DMS53 treated with DMSO at 0.1 percent for 48 hours (cell line): ENCODE measurements around the gene SERINC5.

Experiments
- DNase-seq: peaks from one replicate; lab custom pipeline; 2025; ENCODE audit not compliant: unreplicated experiment; lab: John Stamatoyannopoulos, UW

Gene SERINC5

DNA sequence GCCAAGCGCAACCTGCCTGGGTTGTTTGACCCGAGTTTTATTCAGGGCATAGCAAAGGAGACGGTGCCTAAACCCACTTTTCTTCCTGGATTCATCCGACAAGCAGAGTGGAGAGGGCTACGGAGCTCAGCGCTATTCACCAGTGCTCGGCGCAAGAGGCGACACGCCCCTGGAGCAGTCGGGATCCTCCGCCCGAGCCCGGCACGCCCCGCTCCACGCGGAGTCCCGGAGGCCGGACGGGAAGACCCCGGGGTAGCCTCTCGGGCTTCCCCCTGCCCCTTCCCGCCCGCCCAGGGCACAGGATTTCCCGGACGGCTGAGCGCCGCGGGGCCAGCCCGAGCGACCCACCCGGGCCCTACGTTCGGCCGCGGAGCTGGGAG is 427 bp downstream of the SERINC5 start:
- peak; percentile 54 for DNase-seq

DNA sequence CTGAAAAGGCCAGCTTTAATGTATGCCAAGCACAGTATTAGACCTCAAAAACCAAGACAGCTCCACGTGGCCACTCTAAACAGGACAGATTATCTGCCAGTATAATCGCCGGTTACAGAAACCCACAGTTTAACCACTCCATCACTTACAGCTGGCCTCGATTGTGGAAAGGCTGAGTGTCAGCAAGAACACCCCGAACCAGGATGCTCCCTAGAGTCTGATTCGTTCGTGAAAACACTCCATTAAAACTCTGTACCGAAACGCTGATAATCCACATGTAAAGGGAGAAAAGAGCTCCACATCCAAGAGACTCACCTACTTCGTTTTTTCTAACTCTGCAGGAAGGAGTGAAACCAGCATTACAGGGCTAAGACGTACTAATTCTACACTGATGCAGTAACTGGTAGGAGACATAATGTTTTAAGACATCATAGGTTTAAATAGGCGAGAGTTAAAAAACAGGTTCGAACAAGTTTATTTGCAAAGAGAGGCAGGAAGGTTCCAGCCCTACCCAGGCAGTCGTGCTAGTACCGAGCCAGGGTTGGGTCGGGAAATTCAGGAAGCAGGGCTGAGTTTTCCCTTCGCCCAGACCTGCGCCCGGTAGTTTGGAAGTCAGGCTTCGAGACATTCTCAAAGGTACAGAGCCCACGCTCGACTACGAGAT is 949 bp downstream of the SERINC5 start:
- DNase-seq: no peak

DNA sequence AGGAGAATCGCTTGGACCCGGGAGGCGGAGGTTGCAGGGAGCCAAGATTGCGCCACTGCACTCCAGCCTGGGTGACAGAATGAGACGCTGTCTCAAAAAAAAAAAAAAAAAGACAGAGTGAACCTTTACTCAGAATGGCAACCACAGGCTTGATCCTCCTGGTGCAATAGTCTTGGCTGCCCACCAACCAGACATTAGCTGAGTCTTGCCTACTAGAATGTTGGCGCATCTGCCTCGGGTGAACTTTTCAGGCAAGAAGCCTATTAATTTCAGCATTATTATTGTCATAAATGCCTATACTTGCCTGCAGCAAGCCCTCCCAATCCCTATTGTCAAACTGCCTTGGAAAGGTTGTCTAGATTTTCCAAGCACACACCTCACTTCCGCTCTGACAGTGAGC is 4.2 kb downstream of the SERINC5 start:
- DNase-seq: no peak

DNA sequence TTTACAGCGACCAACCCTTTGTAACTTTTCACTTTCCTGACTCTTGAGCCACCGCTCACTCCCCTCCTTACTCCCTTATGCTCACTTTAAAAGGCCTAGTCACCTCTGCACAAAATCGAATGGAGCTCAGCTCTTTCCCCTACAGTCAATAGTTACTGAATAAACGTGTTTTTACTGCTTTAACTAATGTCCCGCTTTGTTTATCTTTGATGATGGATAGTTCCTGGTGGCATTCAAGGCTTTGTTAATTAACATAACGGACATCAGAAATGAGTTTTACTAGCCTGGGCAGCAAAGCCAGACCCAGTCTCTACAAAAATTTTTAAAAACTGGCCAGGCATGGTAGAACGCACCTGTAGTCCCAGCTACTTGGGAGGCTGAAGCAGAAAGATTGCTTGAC is 5.0 kb downstream of the SERINC5 start:
- no peak for DNase-seq

DNA sequence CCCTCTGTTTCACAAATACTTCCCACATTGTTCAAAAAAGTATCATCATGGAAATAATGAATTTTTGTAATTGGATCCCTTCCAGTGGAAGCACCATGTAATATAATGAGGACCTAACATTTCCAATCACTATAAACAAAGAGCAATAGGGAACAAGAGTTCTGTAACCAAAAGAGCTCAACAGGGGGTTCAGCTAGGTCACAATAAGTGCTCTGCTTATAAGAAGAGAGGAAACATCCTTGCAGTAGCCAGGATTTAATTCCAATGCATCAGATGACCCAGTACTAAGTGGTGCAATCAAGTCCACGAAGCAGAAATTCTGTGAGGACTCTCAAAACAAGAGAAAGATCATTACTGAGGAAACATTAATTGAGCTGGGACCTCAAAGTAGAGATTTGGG is 5.9 kb downstream of the SERINC5 start:
- DNase-seq: no peak

DNA sequence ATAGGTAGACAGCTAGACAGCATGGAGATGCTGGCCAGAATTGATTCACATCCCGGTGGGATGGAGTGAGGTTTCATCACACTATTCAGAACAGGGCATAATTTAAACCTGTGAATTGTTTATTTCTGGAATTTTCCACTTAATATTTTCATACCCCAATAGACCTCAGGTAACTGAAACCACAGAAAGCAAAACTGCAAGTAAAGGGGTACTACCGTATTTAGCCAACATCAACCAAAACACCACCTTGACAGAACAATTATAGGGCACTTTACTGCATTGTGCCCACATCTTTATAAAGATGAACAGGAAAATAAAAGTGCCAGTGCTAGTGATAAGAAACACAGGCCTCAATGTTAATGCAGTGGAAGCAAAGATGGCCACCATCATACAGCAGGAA is 7.5 kb downstream of the SERINC5 start:
- DNase-seq: no peak

DNA sequence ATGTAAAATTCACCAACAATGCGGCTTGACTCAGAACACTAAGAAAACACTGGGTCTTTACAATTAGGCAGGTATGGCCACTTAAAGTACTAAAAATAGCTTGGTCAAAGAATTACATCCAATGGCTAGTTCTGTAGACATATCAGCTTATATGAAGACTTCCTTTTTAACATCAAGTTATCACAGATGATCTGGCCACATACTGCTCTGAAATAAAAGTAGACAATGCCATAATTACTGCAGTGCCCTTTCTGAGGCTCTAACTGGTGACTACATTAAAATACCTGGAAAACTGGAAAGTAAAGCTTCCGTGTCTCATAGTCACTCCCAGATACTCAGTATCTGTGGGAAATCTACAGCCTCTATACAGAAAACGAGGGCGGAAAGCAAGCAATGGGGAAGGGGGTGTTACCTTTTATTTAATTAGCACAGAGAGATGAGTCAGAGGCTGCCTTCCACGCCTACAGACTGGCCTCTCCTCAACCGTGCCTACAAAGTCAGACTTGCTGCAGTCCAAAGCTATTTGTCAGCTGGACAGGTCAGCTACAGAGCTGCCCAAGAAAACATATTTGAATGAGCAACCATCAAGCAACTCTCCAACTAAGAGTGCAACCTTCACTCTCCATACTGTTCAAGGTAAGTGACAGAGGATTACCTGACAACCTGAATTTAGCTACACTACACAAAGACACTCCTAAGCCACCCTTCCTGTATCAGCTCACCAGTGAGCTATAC is 8.7 kb downstream of the SERINC5 start:
- DNase-seq: peak; percentile 64

DNA sequence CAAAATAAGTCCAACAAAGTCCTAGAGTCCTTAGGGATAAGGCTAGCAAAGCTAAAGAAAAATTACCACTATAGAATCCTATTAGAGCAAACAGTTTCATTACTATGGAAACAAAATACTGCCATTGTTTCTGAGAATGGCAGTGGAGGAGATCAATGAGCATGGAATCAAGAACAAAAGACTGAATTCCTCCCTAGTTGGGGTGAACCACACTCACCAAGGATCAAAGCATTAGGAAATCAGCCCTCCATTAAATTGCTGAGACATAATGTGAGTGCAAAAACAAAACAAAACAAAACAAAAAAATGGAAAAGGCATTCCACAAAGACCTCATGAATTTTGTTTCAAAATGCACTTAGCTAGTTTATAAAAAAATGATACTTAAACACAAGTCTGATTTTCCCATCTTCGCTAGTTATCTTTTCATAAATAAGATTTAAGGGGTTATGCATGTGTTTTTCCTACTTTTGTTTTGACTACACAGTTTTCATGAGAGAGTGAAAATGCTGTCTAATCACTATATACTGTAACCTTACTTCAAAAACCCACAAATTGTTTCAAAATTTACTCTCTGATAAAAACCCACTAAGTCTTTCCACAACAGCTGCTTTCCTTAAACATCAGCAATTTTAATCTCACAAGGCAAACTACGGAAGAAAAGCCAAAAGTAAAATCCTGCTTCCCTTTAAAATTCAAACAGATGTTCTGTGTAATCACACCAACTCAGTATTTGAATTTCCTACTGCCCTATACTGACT is 9.7 kb downstream of the SERINC5 start:
- no peak for DNase-seq

DNA sequence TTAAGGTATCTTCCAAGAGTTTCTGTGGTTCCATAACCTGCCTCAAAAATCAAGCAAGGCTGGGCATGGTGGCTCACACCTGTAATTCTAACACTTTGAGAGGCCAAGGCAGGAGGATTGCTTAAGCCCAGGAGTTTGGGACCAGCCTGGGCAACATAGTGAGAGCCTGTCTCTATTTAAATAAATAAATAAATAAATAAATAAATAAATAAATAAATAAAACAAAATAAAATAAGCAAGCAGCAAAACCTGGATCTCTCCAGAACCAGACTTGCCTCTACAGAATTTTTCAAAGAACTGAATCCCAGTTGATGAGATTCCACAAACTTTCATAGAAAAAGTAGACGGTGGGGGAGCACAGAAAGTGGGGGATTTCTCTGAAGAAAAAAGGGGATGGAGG is 12.3 kb downstream of the SERINC5 start:
- DNase-seq: no peak

DNA sequence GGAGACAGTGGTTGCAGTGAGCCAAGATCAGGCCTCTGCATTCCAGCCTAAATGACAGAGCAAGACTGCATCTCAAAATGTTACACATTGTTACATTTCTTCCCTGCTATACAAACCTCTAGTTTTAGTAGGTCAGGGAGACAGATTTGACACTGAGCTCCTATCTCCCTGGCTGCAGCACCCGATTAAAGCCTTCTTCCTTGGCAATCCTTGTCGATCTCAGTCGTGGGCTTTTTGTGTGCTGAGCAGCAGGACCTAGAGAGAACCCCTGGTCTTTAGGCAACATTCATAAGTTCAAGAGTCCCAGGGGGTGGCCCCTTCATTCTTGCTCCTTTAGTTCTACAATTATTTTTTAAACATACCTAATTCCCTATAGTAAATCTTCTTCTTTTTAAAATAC is 13.0 kb downstream of the SERINC5 start:
- no peak for DNase-seq

DNA sequence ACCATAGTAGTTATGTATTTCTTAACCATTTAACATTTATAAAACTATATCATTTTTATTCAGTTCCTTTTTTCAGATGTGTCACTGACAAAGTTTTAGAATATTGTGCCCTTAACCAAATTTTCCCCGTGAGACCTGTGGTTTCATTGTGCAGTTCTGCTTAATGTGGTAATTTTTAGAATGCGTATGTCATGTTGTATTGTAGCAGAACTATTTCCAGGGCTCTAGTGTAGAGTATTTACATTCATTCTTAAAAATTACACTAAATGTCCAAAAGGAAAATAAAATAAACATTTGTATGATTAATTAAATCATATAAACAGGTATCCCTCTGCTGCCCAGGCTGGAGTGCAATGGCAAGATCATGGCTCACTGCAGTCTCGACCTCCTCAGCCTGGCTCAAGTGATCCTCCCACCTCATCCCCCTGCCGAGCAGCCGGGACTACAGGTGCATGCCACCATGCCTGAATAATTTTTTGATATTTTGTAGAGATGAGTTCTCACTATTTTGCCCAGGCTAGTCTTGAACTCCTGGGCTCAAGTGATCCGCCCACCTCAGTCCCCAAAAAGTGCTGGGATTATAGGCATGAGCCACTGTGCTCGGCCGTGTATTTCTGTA is 15.4 kb downstream of the SERINC5 start:
- no peak for DNase-seq

DNA sequence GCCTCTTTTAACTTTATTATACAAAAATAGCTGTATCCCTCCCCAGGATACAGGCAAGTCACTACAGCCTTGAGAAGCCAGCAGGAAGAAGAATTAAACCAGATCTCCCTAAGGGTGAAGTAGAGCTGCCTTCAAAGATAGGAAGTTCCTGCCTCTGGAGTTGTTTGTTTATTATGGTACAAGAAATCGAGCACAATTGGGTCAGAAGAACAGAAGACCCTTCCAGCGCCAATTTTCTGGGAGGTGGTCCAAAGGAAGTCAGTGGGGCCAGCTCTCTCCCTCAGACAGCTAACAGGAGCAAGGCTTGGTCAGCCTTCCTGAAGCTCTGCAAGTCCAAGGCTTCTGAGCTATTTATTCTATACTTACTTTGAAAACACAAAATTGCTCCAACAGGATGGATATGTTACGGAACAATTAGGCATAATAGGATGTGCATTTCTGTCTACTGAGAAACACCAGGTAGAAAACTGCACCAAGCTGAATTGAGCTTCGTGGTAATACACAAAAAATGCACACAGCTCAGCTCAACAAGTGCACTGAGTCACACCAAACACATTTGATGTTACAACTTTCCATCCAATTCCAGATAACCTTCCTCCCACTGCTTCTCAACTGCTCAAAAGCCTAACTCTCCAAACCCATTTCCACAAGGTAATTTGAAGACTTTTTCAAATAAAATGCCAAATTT is 16.0 kb downstream of the SERINC5 start:
- no peak for DNase-seq

DNA sequence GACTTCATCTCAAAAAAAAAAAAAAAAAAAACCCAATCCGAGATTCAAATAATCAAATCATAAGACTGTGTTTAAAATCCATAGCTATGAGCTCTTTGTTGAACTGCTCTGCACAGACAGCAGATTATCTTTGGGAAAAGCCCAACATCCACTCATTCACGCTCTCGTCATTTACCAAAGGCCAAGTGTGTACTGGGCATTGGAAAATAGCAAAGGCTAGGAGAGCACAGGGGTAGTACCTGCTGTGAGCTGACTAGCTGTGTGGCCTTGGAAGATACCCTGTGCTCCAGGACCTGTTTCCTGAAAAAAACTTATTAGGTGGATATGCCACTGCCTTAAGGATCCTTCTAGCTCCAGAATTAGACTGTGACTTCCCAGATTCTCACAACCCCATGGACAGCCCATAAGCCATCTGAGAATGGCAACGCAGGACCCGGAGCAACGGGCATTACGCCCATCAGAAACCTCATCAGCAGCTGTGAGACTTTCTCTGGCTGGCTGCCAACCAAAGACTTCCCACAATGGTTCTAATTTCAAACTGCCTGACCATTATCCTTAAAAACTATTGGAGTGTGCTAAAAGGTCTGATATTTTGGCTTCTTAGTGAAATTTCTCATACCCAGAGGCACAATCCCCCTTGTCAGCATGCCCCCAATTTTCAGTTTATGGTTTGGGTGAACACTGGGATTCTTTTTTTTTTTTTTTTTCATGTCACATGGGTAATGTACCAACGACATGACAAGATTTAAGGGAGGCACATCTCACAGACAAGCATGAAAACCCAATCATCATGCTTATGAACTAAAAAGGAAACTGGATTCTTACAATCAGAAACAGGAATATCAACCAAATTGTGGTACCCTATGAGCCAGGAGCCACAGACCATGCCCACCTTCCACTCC is 16.8 kb downstream of the SERINC5 start:
- DNase-seq: no peak

DNA sequence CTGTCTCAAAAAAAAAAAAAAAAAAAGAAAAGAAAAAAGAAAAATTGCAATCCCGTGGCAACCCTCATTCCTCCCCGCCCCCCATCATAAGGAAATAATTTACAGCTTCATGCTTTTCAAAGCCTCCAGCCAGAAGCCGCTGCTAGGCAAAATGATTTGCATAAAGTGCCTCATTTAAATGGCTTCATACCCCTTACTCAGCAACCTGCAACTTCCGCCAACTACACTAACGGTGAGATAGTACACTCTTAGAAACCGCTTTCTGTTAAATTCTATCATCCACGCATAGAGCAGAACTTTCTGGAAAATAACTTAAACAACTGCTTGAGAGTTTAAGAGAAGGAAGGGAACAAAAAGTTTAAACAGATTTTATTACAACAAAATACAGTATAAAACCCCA is 17.8 kb downstream of the SERINC5 start:
- DNase-seq: no peak

DNA sequence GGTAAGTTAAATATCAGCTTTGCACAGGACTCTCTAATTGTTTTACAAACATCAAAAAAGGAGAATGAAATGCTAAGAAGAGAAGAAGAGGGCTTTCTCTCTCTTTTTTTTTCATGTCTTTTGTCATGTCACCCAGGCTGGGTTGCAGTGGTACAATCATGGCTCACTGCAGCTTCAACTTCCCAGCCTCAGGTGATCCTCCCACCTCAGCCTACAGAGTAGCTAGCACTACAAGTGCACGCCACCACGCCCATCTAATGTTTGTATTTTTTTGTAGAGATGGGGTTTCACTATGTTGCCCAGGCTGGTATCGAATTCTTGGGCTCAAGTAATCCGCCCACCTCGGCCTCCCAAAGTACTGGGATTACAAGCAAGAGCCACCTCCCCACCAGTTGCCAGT is 18.6 kb downstream of the SERINC5 start:
- no peak for DNase-seq

DNA sequence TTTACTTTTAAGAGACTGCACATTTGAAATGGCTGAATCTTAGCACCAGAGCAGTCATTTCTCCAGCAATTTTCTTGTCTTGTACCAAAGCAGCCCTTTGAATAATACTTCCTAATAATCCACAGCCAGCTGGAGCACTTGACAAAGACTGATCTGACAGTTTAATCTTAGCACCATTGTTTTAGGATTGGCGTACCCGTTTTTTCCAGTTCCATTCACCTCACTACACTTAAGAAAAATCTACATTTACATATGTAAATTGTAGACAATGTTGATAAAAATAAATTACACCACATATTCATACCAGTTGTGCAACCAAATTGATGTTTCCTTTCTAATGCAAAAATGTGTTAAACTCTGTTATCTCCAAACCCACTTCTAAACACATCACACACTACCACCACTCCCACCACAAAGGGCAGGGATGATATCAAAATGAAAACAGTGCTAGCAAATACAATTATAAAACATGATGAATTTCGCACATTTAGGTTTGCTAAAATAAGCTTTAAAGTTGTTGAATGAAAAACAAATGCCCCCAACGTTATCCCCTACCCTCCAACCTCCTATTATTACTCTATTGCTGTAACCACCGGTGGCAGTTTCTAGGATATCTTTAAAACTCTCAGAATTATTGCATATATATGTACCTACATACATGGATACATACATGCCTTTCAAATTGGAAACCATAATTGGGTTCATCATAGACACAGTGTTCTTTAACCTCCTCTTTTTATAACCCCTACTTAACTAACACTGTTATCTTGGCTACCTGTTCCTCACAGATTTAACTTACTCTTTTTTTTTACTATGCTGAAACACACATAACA is 21.5 kb downstream of the SERINC5 start:
- DNase-seq: no peak

DNA sequence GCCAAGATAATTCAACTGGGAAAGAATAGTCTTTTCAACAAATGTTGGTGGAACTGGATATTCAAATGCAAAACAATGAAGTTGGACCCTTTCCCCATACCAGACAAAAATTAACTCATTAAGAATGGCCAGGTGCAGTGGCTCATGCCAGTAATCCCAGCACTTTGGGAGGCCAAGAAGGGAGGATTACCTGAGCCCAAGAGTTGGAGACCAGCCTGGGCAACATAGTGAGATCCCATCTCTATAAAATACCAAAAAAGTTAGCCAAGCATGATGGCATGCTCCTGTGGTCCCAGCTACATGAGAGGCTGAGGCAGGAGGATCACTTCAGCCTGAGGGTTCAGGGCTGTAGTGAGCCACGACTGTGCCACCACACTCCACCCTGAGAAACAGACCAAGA is 24.2 kb downstream of the SERINC5 start:
- no peak for DNase-seq

DNA sequence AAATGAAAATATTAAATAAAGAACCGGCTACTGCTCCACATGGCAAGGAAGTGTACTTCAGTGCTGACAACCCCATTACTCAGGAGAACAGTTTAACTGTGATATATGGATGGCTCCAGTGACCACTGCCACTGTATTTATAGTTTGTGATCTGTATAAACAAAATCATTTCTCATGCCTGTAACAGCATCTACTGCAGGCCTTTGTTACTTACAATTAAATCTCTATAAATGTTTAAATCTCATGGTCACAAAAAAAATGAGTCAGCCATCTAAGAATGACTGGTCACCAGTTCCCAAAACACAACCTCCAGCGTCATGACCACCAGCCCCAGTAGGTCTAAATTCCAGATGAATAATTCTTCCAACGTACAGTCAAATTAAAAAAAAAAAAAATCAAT is 24.6 kb downstream of the SERINC5 start:
- DNase-seq: no peak

DNA sequence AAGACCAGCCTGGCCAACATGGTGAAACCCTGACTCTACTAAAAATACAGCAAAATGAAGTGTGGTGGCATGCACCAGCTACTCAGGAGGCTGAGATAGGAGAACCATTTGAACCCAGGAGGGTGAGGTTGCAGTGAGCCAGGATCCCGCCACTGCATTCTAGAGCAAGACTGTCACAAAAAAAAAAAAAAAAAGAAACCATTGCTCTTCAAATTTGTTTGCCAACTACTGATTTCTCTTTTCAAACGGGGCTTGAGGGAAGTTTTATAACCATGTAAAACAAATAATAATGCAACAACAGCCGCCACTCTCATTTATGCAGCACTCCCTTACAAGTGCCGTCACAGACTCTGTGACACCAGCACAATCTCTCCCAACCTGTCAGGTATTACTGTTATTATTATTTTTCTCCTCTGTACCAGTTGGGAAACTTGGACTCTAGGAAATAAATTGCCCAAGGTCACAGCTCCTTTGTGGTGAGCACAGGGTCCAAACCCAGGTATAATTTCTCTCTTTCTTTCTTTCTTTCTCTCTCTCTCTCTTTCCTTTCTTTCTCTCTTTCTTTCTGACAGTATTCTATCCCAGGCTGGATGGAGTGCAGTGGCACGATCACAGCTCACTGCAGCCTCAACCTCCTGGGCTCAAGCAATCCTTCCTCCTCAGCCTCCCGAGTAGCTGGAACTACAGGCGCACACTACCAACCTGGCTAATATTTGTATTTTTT is 25.4 kb downstream of the SERINC5 start:
- DNase-seq: no peak
